B cell (primary cell): Measurements from ENCODE around the gene MYLK2. TPM values are rescaled to one million over a fixed set of nuclear protein-coding genes. Genes with fewer than 3 reads are reported as not detected.

ENCODE experiments used
- ATAC-seq: fragments of 200-7000 bp; cut with Tn5 transposase; one replicate; pipeline ENCODE4 v1.10.0; 2021; ENCODE audit warnings: low read depth, mild to moderate bottlenecking, moderate number of reproducible peaks, moderate library complexity
- CTCF ChIA-PET: fragments of 350-600 bp; sonication (Branson Sonifier 250); formaldehyde crosslinking; loops from one replicate; lab custom pipeline; 2021; ENCODE audit warnings: antibody characterized with exemption, inconsistent platforms; lab: Charles Lee
- POLR2A ChIA-PET: fragments of 350-600 bp; sonication (Branson Sonifier 250); formaldehyde crosslinking; loops from one replicate; lab custom pipeline; 2021; ENCODE audit warnings: antibody characterized with exemption; lab: Charles Lee
- DNase-seq: peaks from one replicate; pipeline ENCODE4 v3.0.0; 2013
- H2AFZ ChIP-seq: 2 replicates; pipeline ENCODE4 v1.6.1; 2012; ENCODE audit warnings: mild to moderate bottlenecking, low read depth, low read length; ENCODE audit not compliant: insufficient read depth, poor library complexity, severe bottlenecking
- H3K27ac ChIP-seq, 2 donors: 1 replicate in 1 of 2; 2 replicates in 1 of 2; pipeline ENCODE4 v1.5.1; 2012 to 2013; ENCODE audit warnings: low read length in 2 of 2, mild to moderate bottlenecking in 2 of 2, moderate library complexity in 1 of 2
- H3K27me3 ChIP-seq, 4 experiments: fragments of 200-600 bp in 1 of 4; sonication (generic) in 1 of 4; replicated peaks in 1 of 4; 1 replicate in 2 of 4; 2 replicates in 2 of 4; pipeline versions ENCODE4 v1.6.1 to v1.7.0; 2013 to 2016; ENCODE audit warnings: low read length in 3 of 4, mild to moderate bottlenecking in 2 of 4, mixed read lengths in 1 of 4, moderate library complexity in 1 of 4; ENCODE audit not compliant: insufficient read depth in 4 of 4, control insufficient read depth in 3 of 4; ENCODE audit errors: control extremely low read depth in 1 of 4
- H3K36me3 ChIP-seq, 2 experiments: replicated peaks in 1 of 2; 1 replicate in 1 of 2; 2 replicates in 1 of 2; pipeline versions ENCODE4 v1.6.1 to v1.7.1; 2013; ENCODE audit warnings: low read length in 1 of 2; ENCODE audit not compliant: insufficient read depth in 2 of 2, control insufficient read depth in 1 of 2; ENCODE audit errors: control extremely low read depth in 1 of 2, extremely low read depth in 1 of 2
- H3K4me1 ChIP-seq, 2 donors: fragments of 200-600 bp in 1 of 2; sonication (generic) in 1 of 2; 1 replicate in 1 of 2; 2 replicates in 1 of 2; pipeline versions ENCODE4 v1.5.1 to v1.6.1; 2013 to 2017; ENCODE audit warnings: low read length in 2 of 2; ENCODE audit not compliant: control insufficient read depth in 2 of 2, insufficient read depth in 2 of 2
- H3K4me2 ChIP-seq: replicated peaks from 2 replicates; pipeline ENCODE3; 2012; ENCODE audit warnings: mild to moderate bottlenecking, low read depth, low read length; ENCODE audit not compliant: poor library complexity, severe bottlenecking
- H3K4me3 ChIP-seq, 5 experiments: fragments of 200-600 bp in 1 of 5; sonication (generic) in 1 of 5; 1 replicate in 3 of 5; 2 replicates in 2 of 5; pipeline versions ENCODE4 v1.5.1 to v1.7.0; 2011 to 2016; ENCODE audit warnings: low read length in 4 of 5, mild to moderate bottlenecking in 4 of 5, low read depth in 2 of 5, control low read depth in 1 of 5, moderate library complexity in 1 of 5; ENCODE audit not compliant: insufficient read depth in 1 of 5; ENCODE audit errors: control extremely low read depth in 1 of 5, extremely low read depth in 1 of 5
- H3K79me2 ChIP-seq: fragments of 200-600 bp; sonication (generic); one replicate; pipeline ENCODE4 v1.6.0; 2016; ENCODE audit warnings: low read length; ENCODE audit not compliant: control insufficient read depth, insufficient read depth
- H3K9ac ChIP-seq: fragments of 200-600 bp; sonication (generic); 2 replicates; pipeline ENCODE4 v1.6.1; 2017; ENCODE audit warnings: mild to moderate bottlenecking, low read length, moderate library complexity
- H3K9me3 ChIP-seq, 3 donors: one replicate each; pipeline versions ENCODE4 v1.6.1 to v1.7.1; 2013; ENCODE audit warnings: low read length in 2 of 3; ENCODE audit not compliant: control insufficient read depth in 2 of 3, insufficient read depth in 1 of 3; ENCODE audit errors: control extremely low read depth in 1 of 3
- H4K20me1 ChIP-seq: 2 replicates; pipeline ENCODE4 v1.6.0; 2012; ENCODE audit warnings: mild to moderate bottlenecking, low read length; ENCODE audit not compliant: insufficient read depth, control insufficient read depth, poor library complexity, severe bottlenecking
- H3K27ac Mint-ChIP-seq: one replicate; pipeline ENCODE4 v1.8.0; 2021; ENCODE audit warnings: mixed read lengths
- H3K27me3 Mint-ChIP-seq: one replicate; pipeline ENCODE4 v1.8.0; 2021; ENCODE audit warnings: mixed read lengths
- H3K4me1 Mint-ChIP-seq: one replicate; pipeline ENCODE4 v1.8.0; 2021; ENCODE audit warnings: mixed read lengths
- H3K4me3 Mint-ChIP-seq: one replicate; pipeline ENCODE4 v1.8.0; 2021; ENCODE audit warnings: mixed read lengths
- H3K9me3 Mint-ChIP-seq: one replicate; pipeline ENCODE4 v1.8.0; 2022; ENCODE audit warnings: mixed read lengths; ENCODE audit not compliant: insufficient read depth
- CTCF ChIP-seq: fragments of 200-600 bp; IDR thresholded peaks from one replicate; pipeline ENCODE4 v1.8.0; 2022; ENCODE audit warnings: antibody characterized with exemption, mild to moderate bottlenecking
- EZH2 ChIP-seq: IDR thresholded peaks from 2 replicates; pipeline ENCODE4 v1.6.1; 2012; ENCODE audit warnings: borderline replicate concordance, low read depth, mild to moderate bottlenecking, moderate library complexity, low read length; ENCODE audit not compliant: insufficient read depth, poor library complexity, severe bottlenecking
- WGBS: methylation state at CpG from one replicate; pipeline ENCODE4 v1.1.5; 2013; ENCODE audit warnings: missing lambda C conversion rate; ENCODE audit not compliant: insufficient coverage; 5-methylcytosine and 5-hydroxymethylcytosine counted together
- intact Hi-C: fragments of 100-400 bp; cut with micrococcal nuclease; formaldehyde crosslinking; loops from one replicate; pipeline ENCODE4 v1.10.0; 2022
- polyA plus RNA-seq: library from polyadenylated mRNA; depleted of rRNA; stranded (reverse); fragments of >200 nt; gene quantifications from 2 replicates; pipeline ENCODE4 v1.2.3, GENCODE V29; 2012
- total RNA-seq, 2 donors: library from RNA; stranded (reverse); fragments of 120-200 nt in 1 of 2; gene quantifications; 1 replicate in 1 of 2; 2 replicates in 1 of 2; pipeline versions ENCODE4 v1.2.3 to v1.2.4, GENCODE V29; 2013 to 2022

Gene MYLK2
- total and polyA plus RNA-seq, 2 donors (not counting 1 experiment from before 2014, with no cell fraction given): not detected

GRCh38 chr20:31864521-31865400 is 45.6 kb downstream of the MYLK2 start:
- H3K9me3 Mint-ChIP-seq: no peaks in the 10 kb centered on the region
- TF ChIP-seq EZH2: no peak
- TF ChIP-seq CTCF: no peak
- peaks cover 0 to 30% (median 13%) of the 10 kb centered on the region in 4 experiments for H3K27me3 ChIP-seq
- peaks cover 36% of the 10 kb centered on the region for H3K4me1 Mint-ChIP-seq
- H3K4me1 ChIP-seq: peaks cover 23 to 35% of the 10 kb centered on the region in 2 donors
- ChIA-PET POLR2A (no interaction called here), CTCF (no interaction called here)
- no peak overlapping the region for H2AFZ ChIP-seq
- H3K4me3 ChIP-seq: no peak overlapping the region
- H3K4me2 ChIP-seq: no peak overlapping the region
- 96% methylated on average over 7 of the region's 12 CpGs for WGBS
- H3K27me3 Mint-ChIP-seq: peaks cover 16% of the 10 kb centered on the region
- ATAC-seq (no peak), DNase-seq (no peak)
- H4K20me1 ChIP-seq: peaks cover 6% of the 10 kb centered on the region
- no peak overlapping the region for H3K4me3 Mint-ChIP-seq
- no peak overlapping the region for H3K27ac Mint-ChIP-seq
- no peak overlapping the region for H3K9ac ChIP-seq
- H3K36me3 ChIP-seq: no peaks in the 10 kb centered on the region
- peaks cover 0 to 9% (median 0%) of the 10 kb centered on the region in 3 donors for H3K9me3 ChIP-seq
- no peaks in the 10 kb centered on the region for H3K79me2 ChIP-seq
- no peak overlapping the region for H3K27ac ChIP-seq
- intact Hi-C loops: no loop called here

- Mint-ChIP-seq H3K27me3 (peaks cover 18% of the 10 kb centered on the region), H3K9me3 (no peaks in the 10 kb centered on the region), H3K4me3 (no peak overlapping the region), H3K27ac (no peak overlapping the region), H3K4me1 (peaks cover 36% of the 10 kb centered on the region)
- CTCF ChIA-PET: no interaction called here
- no peak overlapping the region for H2AFZ ChIP-seq
- POLR2A ChIA-PET: no interaction called here
- H4K20me1 ChIP-seq: no peaks in the 10 kb centered on the region
- TF ChIP-seq EZH2 (no peak), CTCF (no peak)
- 92% methylated on average over 3 of the region's 3 CpGs for WGBS
- peaks cover 27 to 34% of the 10 kb centered on the region in 2 donors for H3K4me1 ChIP-seq
- no peaks in the 10 kb centered on the region for H3K36me3 ChIP-seq
- H3K27ac ChIP-seq: no peak overlapping the region
- H3K9me3 ChIP-seq: peaks cover 0 to 3% (median 0%) of the 10 kb centered on the region in 3 donors
- ATAC-seq (no peak), DNase-seq (no peak)
- peaks cover 0 to 25% (median 11%) of the 10 kb centered on the region in 4 experiments for H3K27me3 ChIP-seq
- no peak overlapping the region for H3K4me2 ChIP-seq
- no peak overlapping the region for H3K4me3 ChIP-seq
- intact Hi-C loops: no loop called here
- no peaks in the 10 kb centered on the region for H3K79me2 ChIP-seq
- no peak overlapping the region for H3K9ac ChIP-seq
These were observed 47.1 kb downstream of the MYLK2 start for GRCh38 chr20:31866221-31866620.
